ENCODE measurements around the gene ATP5F1B.
"Not testable (repeated sequence)": the region's sequence is repeated elsewhere in the genome, so short reads cannot be mapped to it uniquely, and the experiment has no call there.

Gene ATP5F1B

GRCh38 chr12:56648023-56648422, 2.2 kb upstream of the ATP5F1B start:
- DNase-seq = not testable (repeated sequence)

- DNase-seq = peak in 15 of 58 donors; percentile 4 to 30 (median 17)
Measured at GRCh38 chr12:56645201-56645716, 525 bp downstream of the ATP5F1B start.

GRCh38 chr12:56644654-56645053, 1.1 kb downstream of the ATP5F1B start:
- DNase-seq = no peak

GRCh38 chr12:56641219-56641618, 4.6 kb downstream of the ATP5F1B start:
- DNase-seq = no peak

- no peak for DNase-seq
Measured at GRCh38 chr12:56637621-56638020, 8.2 kb downstream of the ATP5F1B start.

- peak; percentile 62 to 98 (median 90) for DNase-seq
Measured at GRCh38 chr12:56636675-56637540, 8.9 kb downstream of the ATP5F1B start.

GRCh38 chr12:56635806-56636674, 9.7 kb downstream of the ATP5F1B start:
- DNase-seq = peak in 55 of 58 donors; percentile 49 to 87 (median 78)

- peak in 55 of 58 donors; percentile 16 to 84 (median 52) for DNase-seq
Measured at GRCh38 chr12:56634837-56635791, 10.7 kb downstream of the ATP5F1B start.

GRCh38 chr12:56634242-56634836, 11.4 kb downstream of the ATP5F1B start:
- DNase-seq = peak in 17 of 58 donors; percentile 8 to 59 (median 44)

- DNase-seq = no peak
Measured at GRCh38 chr12:56633468-56634241, 12.1 kb downstream of the ATP5F1B start.

GRCh38 chr12:56632701-56633467, 12.9 kb downstream of the ATP5F1B start:
- DNase-seq = no peak

- DNase-seq = peak in 33 of 58 donors; percentile 0 to 64 (median 18)
Measured at GRCh38 chr12:56631790-56632700, 13.7 kb downstream of the ATP5F1B start.

- DNase-seq = peak; percentile 20 to 96 (median 86)
Measured at GRCh38 chr12:56630180-56630632, 15.6 kb downstream of the ATP5F1B start, which contains the start of gene BAZ2A. Gene BAZ2A (minus strand): TSS chr12:56630326. CDS start chr12:56617530, 12,796 bp downstream.

GRCh38 chr12:56629459-56630179, 16.2 kb downstream of the ATP5F1B start:
- peak in 36 of 58 donors; percentile 24 to 65 (median 46) for DNase-seq

GRCh38 chr12:56628671-56629458, 16.9 kb downstream of the ATP5F1B start:
- DNase-seq = peak in 52 of 58 donors; percentile 11 to 74 (median 35)
